Fibroblast of lung (primary cell): Measurements from ENCODE around the gene TMEM212. TPM values are rescaled to one million over a fixed set of nuclear protein-coding genes. Genes with fewer than 3 reads are reported as not detected.

Source experiments
- DNase-seq, 2 donors: peaks; one replicate each; pipeline versions ENCODE4 v3.0.0 to v3.0.0-alpha.2; 2010; ENCODE audit warnings: low read depth in 2 of 2
- H2AFZ ChIP-seq: 2 replicates; pipeline ENCODE4 v1.5.1; 2012; ENCODE audit warnings: low read length, control low read depth, inconsistent platforms
- H3K27ac ChIP-seq: 2 replicates; pipeline ENCODE4 v1.5.1; 2011; ENCODE audit warnings: low read length, control low read depth; ENCODE audit not compliant: insufficient read depth
- H3K27me3 ChIP-seq: 2 replicates; pipeline ENCODE4 v1.5.1; 2011; ENCODE audit warnings: mild to moderate bottlenecking, low read length; ENCODE audit not compliant: control insufficient read depth, insufficient read depth
- H3K36me3 ChIP-seq: 2 replicates; pipeline ENCODE4 v1.5.1; 2011; ENCODE audit warnings: low read length; ENCODE audit not compliant: control insufficient read depth, insufficient read depth
- H3K4me1 ChIP-seq: 2 replicates; pipeline ENCODE4 v1.5.1; 2011; ENCODE audit warnings: low read length; ENCODE audit not compliant: control insufficient read depth, insufficient read depth; ENCODE audit errors: extremely low read depth
- H3K4me2 ChIP-seq: 2 replicates; pipeline ENCODE4 v1.5.1; 2011; ENCODE audit warnings: low read length, control low read depth; ENCODE audit not compliant: insufficient read depth; ENCODE audit errors: extremely low read depth
- H3K4me3 ChIP-seq, 4 experiments: fragments of 200-600 bp in 1 of 4; sonication (generic) in 1 of 4; replicated peaks in 1 of 4; 2 replicates each; pipeline ENCODE4 v1.5.1; 2011 to 2016; ENCODE audit warnings: low read length in 4 of 4, low read depth in 3 of 4, mild to moderate bottlenecking in 3 of 4, control low read depth in 2 of 4, inconsistent platforms in 1 of 4, mixed read lengths in 1 of 4; ENCODE audit not compliant: insufficient read depth in 1 of 4; ENCODE audit errors: control extremely low read depth in 1 of 4
- H3K79me2 ChIP-seq: 2 replicates; pipeline ENCODE4 v1.5.1; 2012; ENCODE audit warnings: mild to moderate bottlenecking, low read length, inconsistent platforms; ENCODE audit not compliant: control insufficient read depth, insufficient read depth
- H3K9ac ChIP-seq: 2 replicates; pipeline ENCODE4 v1.5.1; 2011; ENCODE audit warnings: mild to moderate bottlenecking, low read length, control low read depth; ENCODE audit not compliant: insufficient read depth
- H3K9me3 ChIP-seq: 2 replicates; pipeline ENCODE4 v1.5.1; 2012; ENCODE audit warnings: low read depth, low read length; ENCODE audit not compliant: control insufficient read depth, insufficient read depth
- H4K20me1 ChIP-seq: 2 replicates; pipeline ENCODE4 v1.5.1; 2011; ENCODE audit warnings: low read length; ENCODE audit not compliant: control insufficient read depth, insufficient read depth; ENCODE audit errors: extremely low read depth
- CTCF ChIP-seq, 2 donors: IDR thresholded peaks in 1 of 2; conservative IDR thresholded peaks in 1 of 2; 1 replicate in 1 of 2; 2 replicates in 1 of 2; pipeline ENCODE4 v1.5.1; 2011 to 2012; ENCODE audit warnings: low read length in 2 of 2, control low read depth in 1 of 2, inconsistent platforms in 1 of 2, low read depth in 1 of 2, mild to moderate bottlenecking in 1 of 2
- EZH2 ChIP-seq: IDR thresholded peaks from 2 replicates; pipeline ENCODE4 v1.5.1; 2012; ENCODE audit warnings: low read length, control low read depth, mild to moderate bottlenecking; ENCODE audit errors: missing control alignments
- polyA plus RNA-seq, 2 donors: library from polyadenylated mRNA; depleted of rRNA in 1 of 2; stranded (reverse) in 1 of 2; unstranded in 1 of 2; fragments of >200 nt; gene quantifications; 2 replicates each; pipeline ENCODE4 v1.2.1, GENCODE V29; 2011 to 2012; ENCODE audit warnings: missing spikeins in 1 of 2
- total RNA-seq: library from RNA; depleted of rRNA; stranded (reverse); fragments of >200 nt; gene quantifications from 2 replicates; pipeline ENCODE4 v1.2.1, GENCODE V29; 2014

Gene TMEM212
- total and polyA plus RNA-seq, 2 donors (not counting 1 experiment from before 2014, with no cell fraction given): not detected

GRCh38 chr3:171805687-171806086 is 37.5 kb upstream of the TMEM212 start:
- no peaks in the 10 kb centered on the region for H3K27me3 ChIP-seq
- peak overlapping the region; percentile 70 for H3K27ac ChIP-seq
- no peak overlapping the region for H3K4me3 ChIP-seq
- no peaks in the 10 kb centered on the region for H3K9me3 ChIP-seq
- TF ChIP-seq CTCF (conservative IDR thresholded peaks at IDR 0.05 in 1 of 2, IDR thresholded peaks at IDR 0.05 in 1 of 2; ENCODE audit: low read depth in 1 of 2, low read length in 2 of 2) (no peak), EZH2 (no peak)
- no peak overlapping the region for H2AFZ ChIP-seq
- no peak overlapping the region for H3K9ac ChIP-seq
- no peaks in the 10 kb centered on the region for H3K79me2 ChIP-seq
- H4K20me1 ChIP-seq: no peaks in the 10 kb centered on the region
- H3K4me1 ChIP-seq: peaks cover 17% of the 10 kb centered on the region
- H3K4me2 ChIP-seq: no peak overlapping the region
- DNase-seq: no peak
- H3K36me3 ChIP-seq: no peaks in the 10 kb centered on the region

DNA sequence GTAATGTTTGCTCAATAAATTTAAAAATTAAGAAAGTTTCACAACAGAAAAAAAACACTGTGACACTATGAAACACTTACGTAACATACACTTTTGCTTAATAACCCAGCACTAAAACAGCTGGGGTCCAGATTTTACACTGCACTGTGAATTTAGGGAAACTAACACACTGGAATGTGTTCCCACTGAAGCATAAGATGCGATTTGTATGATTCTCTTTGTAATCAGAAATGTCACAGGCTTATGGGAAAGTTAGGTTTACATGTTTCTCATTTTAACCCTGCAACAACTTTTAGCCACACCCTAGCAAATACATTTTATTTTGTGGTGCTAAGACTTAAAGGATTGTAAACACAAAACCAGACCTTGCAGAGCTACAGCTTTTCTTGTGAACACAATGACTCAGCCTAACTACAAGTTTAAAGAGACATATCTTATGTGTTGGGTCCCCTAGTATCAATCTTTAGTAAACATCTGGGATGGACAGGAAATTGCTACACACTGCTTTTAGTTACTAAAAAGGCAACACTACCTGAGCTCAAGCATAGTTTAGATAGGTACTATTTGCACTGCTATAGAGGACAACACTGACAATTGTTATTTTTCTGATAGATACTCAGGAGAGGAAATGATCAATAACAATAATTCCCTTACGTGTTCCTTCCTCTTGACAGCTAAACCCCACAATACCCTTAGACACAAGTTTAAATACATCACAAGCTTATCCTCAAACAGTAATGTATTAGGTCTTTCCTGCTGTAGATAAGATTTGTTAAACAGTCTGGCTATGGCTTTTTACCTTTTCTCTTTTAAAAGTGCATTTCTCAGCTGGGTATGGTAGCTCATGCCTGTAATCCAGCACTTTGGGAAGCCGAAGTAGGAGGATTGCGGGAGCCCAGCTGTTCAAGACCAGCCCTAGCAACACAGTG is 36.7 kb upstream of the TMEM212 start:
- no peaks in the 10 kb centered on the region for H3K9me3 ChIP-seq
- peaks cover 17% of the 10 kb centered on the region for H3K4me1 ChIP-seq
- peak overlapping the region; percentile 70 for H3K27ac ChIP-seq
- no peaks in the 10 kb centered on the region for H4K20me1 ChIP-seq
- TF ChIP-seq CTCF (conservative IDR thresholded peaks at IDR 0.05 in 1 of 2, IDR thresholded peaks at IDR 0.05 in 1 of 2; ENCODE audit: low read depth in 1 of 2, low read length in 2 of 2) (no peak), EZH2 (no peak)
- H3K27me3 ChIP-seq: no peaks in the 10 kb centered on the region
- DNase-seq: peak; percentile 75 to 95
- no peak overlapping the region for H3K4me3 ChIP-seq
- no peaks in the 10 kb centered on the region for H3K79me2 ChIP-seq
- H3K4me2 ChIP-seq: peak overlapping the region; percentile 61
- H3K36me3 ChIP-seq: no peaks in the 10 kb centered on the region
- H3K9ac ChIP-seq: peak overlapping the region; percentile 16
- no peak overlapping the region for H2AFZ ChIP-seq

DNA sequence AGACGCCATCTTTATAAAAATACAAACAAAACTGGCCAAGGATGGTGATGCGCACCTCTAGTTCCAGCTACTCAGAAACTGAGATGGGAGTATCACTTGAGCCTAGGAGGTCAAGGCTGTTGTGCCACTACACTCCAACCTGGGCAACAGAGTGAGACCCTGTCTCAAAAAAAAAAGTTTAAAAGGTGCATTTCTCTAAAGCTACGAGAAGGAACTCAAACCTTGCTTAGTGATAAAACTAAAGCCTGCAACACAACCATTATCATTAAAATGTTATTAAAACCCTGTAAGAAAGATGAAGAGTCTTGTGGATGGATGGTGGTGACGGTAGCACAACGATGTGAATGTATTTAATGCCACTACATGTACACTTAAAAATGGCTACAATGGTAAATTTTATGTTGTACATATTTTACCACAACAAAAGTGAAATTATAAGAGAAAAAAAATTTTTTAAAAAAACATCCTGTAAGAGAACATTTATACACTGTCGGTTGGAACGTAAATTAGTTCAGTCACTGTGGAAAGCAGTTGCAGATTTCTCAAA is 35.9 kb upstream of the TMEM212 start:
- Histone ChIP-seq H3K79me2 (no peaks in the 10 kb centered on the region), H3K9ac (no peak overlapping the region), H3K27me3 (no peaks in the 10 kb centered on the region), H3K4me2 (no peak overlapping the region), H3K36me3 (no peaks in the 10 kb centered on the region), H3K4me3 (no peak overlapping the region), H4K20me1 (no peaks in the 10 kb centered on the region), H3K4me1 (peaks cover 16% of the 10 kb centered on the region), H2AFZ (no peak overlapping the region), H3K9me3 (no peaks in the 10 kb centered on the region), H3K27ac (peak overlapping the region; percentile 70)
- no peak for TF ChIP-seq CTCF (conservative IDR thresholded peaks at IDR 0.05 in 1 of 2, IDR thresholded peaks at IDR 0.05 in 1 of 2; ENCODE audit: low read depth in 1 of 2, low read length in 2 of 2)
- no peak for TF ChIP-seq EZH2
- DNase-seq: no peak
